ENCODE data around the gene GRN.

The GRN gene

GRCh38 chr17:44314869-44315661 lies 30.0 kb upstream of the GRN start:
- H3K9ac ChIP-seq (ENCODE audit: low read depth, low read length), result peak overlapping the region; percentile 62; the same call in 1 of the 2 replicates
- no peaks in the 10 kb centered on the region for H3K9me3 ChIP-seq (ENCODE audit: control insufficient read depth, insufficient read depth, low read length)
- peaks cover 17% of the 10 kb centered on the region for H3K4me1 ChIP-seq (ENCODE audit: insufficient read depth, low read length)
- H3K36me3 ChIP-seq (ENCODE audit: insufficient read depth, low read length), result no peaks in the 10 kb centered on the region

- peak overlapping the region; percentile 62; the same call in 1 of the 2 replicates for H3K9ac ChIP-seq (ENCODE audit: low read depth, low read length)
- H3K36me3 ChIP-seq (ENCODE audit: insufficient read depth, low read length), result peaks cover 5% of the 10 kb centered on the region; the same call in 1 of the 2 replicates
- no peaks in the 10 kb centered on the region for H3K9me3 ChIP-seq (ENCODE audit: control insufficient read depth, insufficient read depth, low read length)
- H3K4me1 ChIP-seq (ENCODE audit: insufficient read depth, low read length), result peaks cover 15% of the 10 kb centered on the region
Measured at GRCh38 chr17:44315760-44316731, 29.1 kb upstream of the GRN start.

- Histone ChIP-seq H3K9me3 (ENCODE audit: control insufficient read depth, insufficient read depth, low read length) (no peaks in the 10 kb centered on the region), H3K4me1 (ENCODE audit: insufficient read depth, low read length) (peaks cover 4% of the 10 kb centered on the region), H3K36me3 (ENCODE audit: insufficient read depth, low read length) (peaks cover 14% of the 10 kb centered on the region), H3K9ac (ENCODE audit: low read depth, low read length) (no peak overlapping the region)
Measured at GRCh38 chr17:44317545-44317944, 27.6 kb upstream of the GRN start.

- Histone ChIP-seq H3K36me3 (ENCODE audit: insufficient read depth, low read length) (peaks cover 14% of the 10 kb centered on the region), H3K9ac (ENCODE audit: low read depth, low read length) (no peak overlapping the region)
Measured at GRCh38 chr17:44318077-44318892, 26.8 kb upstream of the GRN start.

GRCh38 chr17:44320066-44320465 lies 25.0 kb upstream of the GRN start:
- H3K4me1 ChIP-seq (ENCODE audit: insufficient read depth, low read length), result no peaks in the 10 kb centered on the region; the same call in 1 of the 2 replicates
- H3K9ac ChIP-seq (ENCODE audit: low read depth, low read length), result no peak overlapping the region
- no peaks in the 10 kb centered on the region for H3K9me3 ChIP-seq (ENCODE audit: control insufficient read depth, insufficient read depth, low read length)
- H3K36me3 ChIP-seq (ENCODE audit: insufficient read depth, low read length), result peaks cover 14% of the 10 kb centered on the region

More at GRCh38 chr17:44318077-44318892, 26.8 kb upstream of the GRN start:
- no peaks in the 10 kb centered on the region; the same call in 1 of the 2 replicates for H3K4me1 ChIP-seq (ENCODE audit: insufficient read depth, low read length)
- no peaks in the 10 kb centered on the region for H3K9me3 ChIP-seq (ENCODE audit: control insufficient read depth, insufficient read depth, low read length)

- Histone ChIP-seq H3K36me3 (ENCODE audit: insufficient read depth, low read length) (peaks cover 14% of the 10 kb centered on the region), H3K9me3 (ENCODE audit: control insufficient read depth, insufficient read depth, low read length) (no peaks in the 10 kb centered on the region), H3K9ac (ENCODE audit: low read depth, low read length) (no peak overlapping the region), H3K4me1 (ENCODE audit: insufficient read depth, low read length) (no peaks in the 10 kb centered on the region; the same call in 1 of the 2 replicates)
Measured at GRCh38 chr17:44321246-44322120, 23.6 kb upstream of the GRN start.

GRCh38 chr17:44322236-44322895 lies 22.7 kb upstream of the GRN start:
- no peaks in the 10 kb centered on the region for H3K9me3 ChIP-seq (ENCODE audit: control insufficient read depth, insufficient read depth, low read length)
- H3K9ac ChIP-seq (ENCODE audit: low read depth, low read length), result no peak overlapping the region
- peaks cover 14% of the 10 kb centered on the region for H3K36me3 ChIP-seq (ENCODE audit: insufficient read depth, low read length)
- H3K4me1 ChIP-seq (ENCODE audit: insufficient read depth, low read length), result no peaks in the 10 kb centered on the region; the same call in 1 of the 2 replicates

- H3K9me3 ChIP-seq (ENCODE audit: control insufficient read depth, insufficient read depth, low read length), result no peaks in the 10 kb centered on the region
- peak overlapping the region; percentile 94 for H3K9ac ChIP-seq (ENCODE audit: low read depth, low read length)
- no peaks in the 10 kb centered on the region; the same call in 1 of the 2 replicates for H3K4me1 ChIP-seq (ENCODE audit: insufficient read depth, low read length)
- H3K36me3 ChIP-seq (ENCODE audit: insufficient read depth, low read length), result peaks cover 14% of the 10 kb centered on the region
Measured at GRCh38 chr17:44323359-44324091, 21.6 kb upstream of the GRN start.

- no peaks in the 10 kb centered on the region for H3K9me3 ChIP-seq (ENCODE audit: control insufficient read depth, insufficient read depth, low read length)
- no peaks in the 10 kb centered on the region for H3K4me1 ChIP-seq (ENCODE audit: insufficient read depth, low read length)
- peak overlapping the region; percentile 94 for H3K9ac ChIP-seq (ENCODE audit: low read depth, low read length)
- H3K36me3 ChIP-seq (ENCODE audit: insufficient read depth, low read length), result peaks cover 14% of the 10 kb centered on the region
Measured at GRCh38 chr17:44324092-44324570, 21.0 kb upstream of the GRN start.

- H3K4me1 ChIP-seq (ENCODE audit: insufficient read depth, low read length), result no peaks in the 10 kb centered on the region
- H3K36me3 ChIP-seq (ENCODE audit: insufficient read depth, low read length), result peaks cover 14% of the 10 kb centered on the region
Measured at GRCh38 chr17:44324571-44325275, 20.4 kb upstream of the GRN start, which contains the start of gene SLC25A39. SLC25A39 (minus strand) TSS chr17:44324823; CDS start chr17:44323562, 1,261 bp downstream.

GRCh38 chr17:44326861-44327444 lies 18.1 kb upstream of the GRN start:
- Histone ChIP-seq H3K4me1 (ENCODE audit: insufficient read depth, low read length) (no peaks in the 10 kb centered on the region), H3K36me3 (ENCODE audit: insufficient read depth, low read length) (peaks cover 4% of the 10 kb centered on the region; the same call in 1 of the 2 replicates), H3K9ac (ENCODE audit: low read depth, low read length) (peak overlapping the region; percentile 47; the same call in 1 of the 2 replicates), H3K9me3 (ENCODE audit: control insufficient read depth, insufficient read depth, low read length) (no peaks in the 10 kb centered on the region)

More at GRCh38 chr17:44324571-44325275, 20.4 kb upstream of the GRN start, which contains the start of gene SLC25A39:
- no peaks in the 10 kb centered on the region for H3K9me3 ChIP-seq (ENCODE audit: control insufficient read depth, insufficient read depth, low read length)
- H3K9ac ChIP-seq (ENCODE audit: low read depth, low read length), result peak within 1 kb of the TSS; percentile 94

All from ES-I3 (cell line).